COR-L47 (cell line): ENCODE data around the gene GUCA1A.

Experiments
- DNase-seq: peaks from one replicate; lab custom pipeline; 2025; lab: John Stamatoyannopoulos, UW

Gene GUCA1A

GRCh38 chr6:42173101-42173500, at the start of gene GUCA1A:
GUCA1A (plus strand) TSS chr6:42173364; CDS start chr6:42173614, 250 bp downstream.
- DNase-seq = no peak

GRCh38 chr6:42123379-42124103, 49.6 kb upstream of the GUCA1A start:
- DNase-seq = no peak

GRCh38 chr6:42124223-42124836, 48.8 kb upstream of the GUCA1A start:
- no peak for DNase-seq

DNA sequence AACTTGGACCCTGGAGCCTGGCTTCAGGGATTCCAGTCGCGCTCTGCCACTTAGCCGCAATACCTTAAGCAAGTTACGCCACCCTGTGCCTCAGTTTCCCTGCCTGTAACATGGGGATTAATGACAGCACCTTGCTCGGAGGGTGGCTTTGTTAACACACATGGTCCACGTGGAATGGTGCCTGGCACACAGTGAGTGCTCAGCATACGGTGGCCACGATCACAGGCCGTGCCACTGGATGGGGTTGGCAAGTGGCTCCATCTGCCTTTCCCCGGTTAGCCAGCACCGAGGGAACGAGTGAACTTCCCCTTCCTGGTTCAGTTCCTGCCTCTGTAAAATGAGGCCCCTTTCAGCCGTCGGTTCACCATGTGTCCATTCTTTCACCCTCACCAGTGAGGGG, 47.9 kb upstream of the GUCA1A start:
- DNase-seq = no peak

DNA sequence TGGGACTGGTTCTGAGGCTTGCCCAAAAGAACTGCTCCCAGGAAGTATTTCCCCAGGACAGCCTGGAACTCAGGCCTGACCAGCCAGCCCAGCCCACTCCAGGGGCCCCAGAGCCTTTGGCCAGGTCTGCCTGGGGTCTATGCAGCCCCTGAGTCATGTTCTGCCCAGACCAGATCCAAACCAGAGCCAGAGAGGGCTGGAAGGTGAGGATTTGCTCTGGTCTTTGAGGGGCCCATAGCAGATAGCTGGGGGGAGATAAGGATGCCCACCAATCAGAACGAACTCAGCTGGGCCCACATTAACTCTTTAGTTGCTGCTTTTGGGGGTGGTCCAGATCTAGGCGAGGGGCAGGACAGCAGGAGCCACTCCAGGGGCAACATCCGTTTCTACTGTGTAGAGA, 47.5 kb upstream of the GUCA1A start:
- DNase-seq = no peak

- DNase-seq = no peak
These were observed 44.5 kb upstream of the GUCA1A start for GRCh38 chr6:42128460-42129359.

- DNase-seq = no peak
These were observed 43.8 kb upstream of the GUCA1A start for GRCh38 chr6:42129360-42129676.

DNA sequence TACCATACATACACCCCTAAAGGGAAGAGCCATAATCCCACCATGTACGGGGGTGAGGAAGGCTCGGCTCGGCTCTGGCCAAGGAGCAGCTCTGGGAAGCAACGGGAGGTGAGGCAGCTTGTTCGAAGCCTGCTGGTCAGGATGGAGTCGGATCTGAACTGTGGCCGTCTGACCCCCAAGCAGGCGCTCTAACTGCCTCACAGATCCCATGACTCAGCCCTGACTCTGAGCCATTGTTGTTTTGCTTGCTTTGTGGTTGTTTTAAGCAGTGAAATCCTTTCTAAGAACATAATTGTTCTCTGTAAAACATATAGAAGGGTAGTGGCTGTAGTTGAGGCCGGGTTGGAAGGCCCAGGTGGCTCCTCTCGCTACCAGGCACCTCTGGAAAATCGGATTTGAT, 41.6 kb upstream of the GUCA1A start:
- DNase-seq = no peak

DNA sequence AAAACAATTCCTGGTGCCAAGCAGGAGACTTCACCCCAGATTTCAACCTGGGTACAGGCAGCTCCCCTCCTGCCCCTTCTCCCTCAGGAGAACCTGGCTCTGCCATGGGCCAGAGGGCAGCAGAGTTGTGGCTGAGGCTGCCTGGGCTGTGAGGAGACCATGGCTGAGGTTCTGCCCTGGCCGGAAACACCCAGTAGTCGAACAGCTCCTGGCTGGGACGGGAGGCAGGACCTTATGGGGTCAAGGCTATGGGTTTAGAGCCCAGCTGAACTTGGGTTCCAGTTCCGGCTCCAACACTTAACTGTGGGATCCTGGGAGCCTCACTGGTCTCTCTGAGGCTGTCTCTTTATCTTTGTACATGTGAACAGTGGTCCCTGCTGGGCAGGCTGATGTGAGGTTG, 39.2 kb upstream of the GUCA1A start:
- no peak for DNase-seq

- no peak for DNase-seq
These were observed 38.0 kb upstream of the GUCA1A start for GRCh38 chr6:42135161-42135560.

- no peak for DNase-seq
These were observed 37.4 kb upstream of the GUCA1A start for GRCh38 chr6:42135722-42136121.

DNA sequence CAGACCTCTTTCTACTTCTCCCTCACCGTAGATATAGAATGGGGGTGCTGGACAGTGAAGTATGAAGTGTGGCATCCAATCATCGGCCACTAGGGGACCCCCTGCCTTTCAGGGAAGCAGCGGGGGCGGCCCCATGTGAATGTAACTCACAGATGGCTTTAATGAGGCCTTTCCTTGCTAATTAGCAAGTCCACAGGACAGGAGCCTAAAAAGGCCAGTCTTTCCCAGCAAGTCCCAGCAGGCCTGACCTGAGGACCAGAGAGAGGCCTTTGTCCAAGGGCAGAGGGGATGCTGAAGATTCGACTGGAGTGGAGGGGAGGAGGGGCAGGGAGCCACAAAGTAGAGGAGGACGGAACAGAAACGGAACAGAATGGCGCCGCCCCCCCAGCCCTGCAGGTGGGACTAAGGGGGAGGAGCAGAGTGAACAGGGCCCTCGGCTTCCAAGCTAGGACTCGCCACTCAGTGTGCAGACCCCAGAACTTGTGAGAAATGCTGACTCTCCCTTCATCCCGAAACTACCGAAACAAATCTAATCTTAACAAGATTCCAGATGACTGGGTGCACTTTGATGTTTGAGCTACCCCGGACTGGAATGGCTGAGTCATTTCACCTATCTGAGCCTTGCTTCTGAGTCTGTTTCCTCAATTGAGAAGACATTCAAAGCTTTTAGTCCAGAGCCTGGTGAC, 36.5 kb upstream of the GUCA1A start:
- no peak for DNase-seq

DNA sequence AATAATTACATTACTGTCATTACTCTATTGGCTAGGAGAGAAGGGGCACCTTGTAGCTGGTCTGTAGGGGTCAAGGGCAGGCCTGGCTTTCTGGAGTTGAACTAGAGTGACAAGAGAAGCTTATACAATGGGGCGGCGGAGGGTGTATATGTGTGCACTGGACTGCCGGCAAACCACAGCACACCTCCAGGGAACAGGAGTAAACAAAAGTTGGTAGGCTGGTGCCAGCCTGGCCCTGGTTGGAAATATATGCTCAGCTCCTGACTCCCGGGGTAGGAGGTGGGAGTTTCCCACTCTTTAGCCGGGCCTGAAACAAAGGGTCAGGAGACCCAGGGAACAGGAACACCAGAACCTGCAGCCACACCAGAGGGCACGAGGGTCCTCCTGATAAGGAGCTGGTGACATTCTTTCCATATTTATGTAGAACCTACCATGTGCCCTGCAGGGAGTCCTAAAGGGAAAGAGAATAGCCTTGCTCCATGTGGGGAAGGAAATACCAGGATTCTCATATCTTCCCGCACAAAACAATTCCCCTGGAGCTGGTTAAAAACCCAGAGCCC, 35.9 kb upstream of the GUCA1A start:
- no peak for DNase-seq

DNA sequence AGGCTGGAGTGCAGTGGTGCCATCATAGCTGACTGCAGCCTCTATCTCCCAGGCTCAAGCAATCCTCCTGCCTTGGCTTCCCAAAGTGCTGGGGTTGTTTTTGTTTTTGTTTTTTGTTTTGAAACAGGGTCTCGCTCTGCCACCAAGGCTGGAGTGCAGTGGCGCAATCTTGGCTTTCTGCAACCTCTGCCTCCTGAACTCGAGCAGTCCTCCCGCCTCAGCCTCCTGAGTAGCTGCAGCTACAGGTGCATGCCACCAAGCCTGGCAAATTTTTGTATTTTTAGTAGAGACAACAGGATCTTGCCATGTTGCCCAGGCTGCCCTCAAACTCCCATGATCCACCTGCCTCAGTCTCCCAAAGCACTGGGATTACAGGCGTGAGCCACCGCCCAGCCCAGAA, 35.0 kb upstream of the GUCA1A start:
- DNase-seq = no peak

DNA sequence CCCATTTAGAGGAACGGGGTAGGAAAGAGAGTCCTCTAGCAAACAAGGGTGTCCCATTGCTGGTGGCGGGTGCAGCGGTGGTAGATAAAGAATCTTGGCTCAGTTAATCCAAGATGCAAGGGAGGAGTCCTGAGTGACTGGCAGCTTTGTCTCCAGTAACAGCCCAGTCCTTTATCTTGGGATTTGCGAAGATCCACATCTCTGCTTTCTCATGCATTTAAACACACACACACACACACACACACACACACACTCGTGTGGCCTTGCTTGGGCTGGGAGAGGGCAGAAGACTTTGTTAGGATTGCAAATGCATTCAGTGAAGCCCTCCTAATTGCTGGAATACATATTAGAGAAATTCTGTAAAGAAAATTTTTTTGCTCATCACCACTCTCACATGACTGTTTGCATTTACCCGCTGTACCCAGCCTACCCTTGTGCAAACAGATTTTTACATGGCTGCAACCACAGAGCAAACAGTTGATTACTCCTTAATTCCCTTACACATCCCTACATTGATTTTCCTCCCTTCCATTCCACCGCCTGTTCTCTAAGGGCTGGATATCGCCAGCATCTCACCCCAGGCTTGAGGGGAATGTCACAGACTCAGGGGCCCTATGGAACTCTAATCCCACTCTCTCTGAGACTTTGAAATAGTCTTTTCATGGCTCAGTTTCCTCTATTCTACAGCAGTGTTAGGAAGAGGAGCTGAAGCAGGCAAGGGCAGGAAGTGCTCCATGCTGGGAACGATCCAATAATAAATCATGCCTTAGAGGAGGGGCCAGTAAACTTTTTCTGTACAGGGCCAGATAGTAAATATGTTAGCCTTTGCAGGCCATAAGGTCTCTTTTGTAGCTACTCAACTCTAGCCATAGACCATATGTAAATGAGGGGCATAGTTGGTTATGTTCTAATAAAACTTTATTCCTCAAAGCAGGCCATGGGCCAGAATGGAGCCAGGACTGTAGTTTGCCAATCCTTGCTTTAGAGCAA, 34.2 kb upstream of the GUCA1A start:
- DNase-seq = no peak

- DNase-seq = no peak
These were observed 33.1 kb upstream of the GUCA1A start for GRCh38 chr6:42140032-42140431.

DNA sequence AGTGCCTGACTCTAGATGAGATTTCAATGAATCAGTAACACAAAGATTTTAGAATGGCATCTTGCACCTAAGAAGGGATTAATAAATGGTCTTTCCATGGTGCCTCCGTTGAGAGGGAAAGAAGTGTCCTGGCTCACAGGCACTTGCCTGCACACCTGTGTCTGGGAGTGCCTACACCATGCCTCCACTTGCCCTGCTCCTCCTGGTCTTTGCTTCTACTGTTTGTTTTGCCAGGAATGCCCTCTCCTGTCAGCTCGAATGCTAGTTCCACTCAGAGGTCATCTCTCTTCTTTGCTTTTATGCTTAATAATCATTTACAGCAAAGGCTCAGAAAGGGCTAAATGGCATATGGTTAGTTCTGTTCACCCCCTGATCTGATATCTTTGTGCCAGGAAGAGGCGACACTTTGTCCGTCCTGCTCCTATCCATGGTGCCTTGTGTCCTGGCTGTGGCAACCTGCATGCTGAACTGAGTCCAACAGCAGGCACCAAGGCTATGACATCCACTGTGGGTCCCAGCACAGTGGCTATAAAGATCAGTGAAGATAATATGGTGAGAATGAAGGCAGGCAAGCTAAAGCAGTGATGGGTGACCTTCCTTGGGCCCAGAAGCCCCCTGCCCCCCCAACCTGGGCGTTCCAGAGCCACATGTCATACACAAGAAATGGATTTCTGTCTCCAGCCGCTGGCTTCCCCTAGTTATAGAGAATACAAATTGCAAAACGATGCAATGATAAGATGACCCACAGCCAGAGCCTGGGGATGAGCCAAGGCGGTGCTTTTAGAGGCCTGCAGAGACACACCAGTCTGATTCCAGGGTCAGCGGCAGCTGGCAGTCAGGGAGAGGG, 32.2 kb upstream of the GUCA1A start:
- DNase-seq = no peak

DNA sequence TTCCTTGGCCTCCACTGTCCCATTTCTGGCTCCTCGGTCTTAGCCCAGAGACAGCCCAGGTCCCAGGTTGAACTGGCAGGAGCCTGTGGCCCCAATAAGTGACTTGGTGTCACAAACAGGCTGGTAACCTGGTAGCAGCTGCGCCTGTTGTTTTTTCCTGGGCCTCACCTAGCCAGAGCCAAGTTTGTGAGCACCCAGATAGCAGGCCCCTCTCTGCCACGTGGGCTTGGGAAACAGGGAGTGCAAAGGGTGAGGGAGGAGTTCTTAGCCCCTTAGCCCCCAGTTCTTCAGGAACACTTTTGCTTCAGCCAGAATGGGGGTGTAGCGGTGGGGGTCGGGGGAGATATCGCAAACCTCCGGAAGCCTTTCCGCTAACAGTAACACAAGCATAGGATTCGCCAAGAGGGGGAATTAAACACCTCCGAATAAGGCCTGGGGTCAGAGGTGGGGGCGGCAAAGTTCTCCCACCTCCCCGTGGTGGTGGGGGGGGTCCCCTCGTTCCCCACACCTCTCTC, 31.5 kb upstream of the GUCA1A start:
- no peak for DNase-seq

- DNase-seq = no peak
These were observed 30.9 kb upstream of the GUCA1A start, which contains the start of gene C6orf132 for GRCh38 chr6:42142118-42142835. C6orf132 (minus strand) TSS chr6:42142620; CDS start chr6:42142444, 176 bp downstream.
